ENCODE results near the gene EBP. TPM values are rescaled to one million over a fixed set of nuclear protein-coding genes. Genes with fewer than 3 reads are reported as not detected.
A peak's percentile ranks its signal among the peaks of the same experiment; 100 is the strongest.
"Not testable (repeated sequence)": the region's sequence is repeated elsewhere in the genome, so short reads cannot be mapped to it uniquely, and the experiment has no call there.

EBP gene
- total RNA-seq, 4 donors from 2014 or later, result 43.5 to 87.0 (median 64.1) TPM

GRCh38 chrX:48516987-48517386 is 4.6 kb upstream of the EBP start:
- no peak for TF ChIP-seq POLR2A (IDR thresholded peaks at IDR 0.05)
- no peak for TF ChIP-seq CTCF (IDR thresholded peaks at IDR 0.05)
- intact Hi-C loops (cut with DNase I; ENCODE audit: low total_unique reads), result no loop called here
- DNase-seq (ENCODE audit: low spot score in 2 of 2), result no peak
- H3K4me3 ChIP-seq (ENCODE audit: low read depth, poor library complexity, severe bottlenecking), result no peak overlapping the region
- WGBS, 2 donors, result 65 to 90% methylated on average over 2 to 5 of the region's 5 CpGs

GRCh38 chrX:48519481-48519880 is 2.1 kb upstream of the EBP start:
- intact Hi-C loops (cut with DNase I; ENCODE audit: low total_unique reads); DNase-seq (ENCODE audit: low spot score in 2 of 2); H3K4me3 ChIP-seq (ENCODE audit: low read depth, poor library complexity, severe bottlenecking): not testable (repeated sequence)
- WGBS, 2 donors, result 68 to 71% methylated on average over 4 of the region's 4 CpGs

GRCh38 chrX:48520455-48520854 is 1.2 kb upstream of the EBP start:
- no peak overlapping the region for H3K4me3 ChIP-seq (ENCODE audit: low read depth, poor library complexity, severe bottlenecking)
- TF ChIP-seq POLR2A (IDR thresholded peaks at IDR 0.05), result no peak
- no peak for TF ChIP-seq CTCF (IDR thresholded peaks at IDR 0.05)
- no peak for DNase-seq (ENCODE audit: low spot score in 2 of 2)
- intact Hi-C loops (cut with DNase I; ENCODE audit: low total_unique reads), result no loop called here
- WGBS, 2 donors, result 85 to 94% methylated on average over 2 of the region's 2 CpGs

GRCh38 chrX:48520976-48521352 is 644 bp upstream of the EBP start:
- TF ChIP-seq POLR2A (IDR thresholded peaks at IDR 0.05) (no peak), CTCF (IDR thresholded peaks at IDR 0.05) (no peak)
- 36 to 46% methylated on average over 2 of the region's 2 CpGs for WGBS, 2 donors
- no peak for DNase-seq (ENCODE audit: low spot score in 2 of 2)
- no peak overlapping the region for H3K4me3 ChIP-seq (ENCODE audit: low read depth, poor library complexity, severe bottlenecking)
- intact Hi-C loops (cut with DNase I; ENCODE audit: low total_unique reads), result no loop called here

GRCh38 chrX:48522291-48522690 is 683 bp downstream of the EBP start:
- no peak for DNase-seq (ENCODE audit: low spot score in 2 of 2)
- H3K4me3 ChIP-seq (ENCODE audit: low read depth, poor library complexity, severe bottlenecking), result peak overlapping the region; percentile 30
- WGBS, 2 donors, result 7 to 41% methylated on average over 5 to 10 of the region's 10 CpGs
- TF ChIP-seq POLR2A (IDR thresholded peaks at IDR 0.05), result no peak
- no peak for TF ChIP-seq CTCF (IDR thresholded peaks at IDR 0.05)
- intact Hi-C loops (cut with DNase I; ENCODE audit: low total_unique reads), result no loop called here

GRCh38 chrX:48523682-48524081 is 2.1 kb downstream of the EBP start:
- WGBS, 2 donors, result 90 to 92% methylated on average over 11 to 12 of the region's 12 CpGs
- no peak for TF ChIP-seq POLR2A (IDR thresholded peaks at IDR 0.05)
- TF ChIP-seq CTCF (IDR thresholded peaks at IDR 0.05), result no peak

GRCh38 chrX:48525853-48526252 is 4.2 kb downstream of the EBP start:
- 91% methylated on average over 8 of the region's 8 CpGs for whole genome bisulfite sequencing, 2 donors
- intact Hi-C loops (cut with DNase I; ENCODE audit: low total_unique reads); DNase-seq (ENCODE audit: low spot score in 2 of 2); H3K4me3 ChIP-seq (ENCODE audit: low read depth, poor library complexity, severe bottlenecking): not testable (repeated sequence)

More at GRCh38 chrX:48523682-48524081, 2.1 kb downstream of the EBP start:
- H3K4me3 ChIP-seq (ENCODE audit: low read depth, poor library complexity, severe bottlenecking), result no peak overlapping the region
- intact Hi-C loops (cut with DNase I; ENCODE audit: low total_unique reads), result no loop called here
- DNase-seq (ENCODE audit: low spot score in 2 of 2), result no peak

Measured in lower leg skin (tissue), 4 donors.